HG02885 (cell line): ENCODE results near the gene BARD1.
A peak's percentile ranks its signal among the peaks of the same experiment; 100 is the strongest.
"Not testable (repeated sequence)": the region's sequence is repeated elsewhere in the genome, so short reads cannot be mapped to it uniquely, and the experiment has no call there.

Source experiments
- ATAC-seq: cut with Tn5 transposase; IDR thresholded peaks from one replicate; pipeline ENCODE4 v1.9.1; 2021; ENCODE audit warnings: mild to moderate bottlenecking; ENCODE audit not compliant: unreplicated experiment, poor library complexity

The BARD1 gene

DNA sequence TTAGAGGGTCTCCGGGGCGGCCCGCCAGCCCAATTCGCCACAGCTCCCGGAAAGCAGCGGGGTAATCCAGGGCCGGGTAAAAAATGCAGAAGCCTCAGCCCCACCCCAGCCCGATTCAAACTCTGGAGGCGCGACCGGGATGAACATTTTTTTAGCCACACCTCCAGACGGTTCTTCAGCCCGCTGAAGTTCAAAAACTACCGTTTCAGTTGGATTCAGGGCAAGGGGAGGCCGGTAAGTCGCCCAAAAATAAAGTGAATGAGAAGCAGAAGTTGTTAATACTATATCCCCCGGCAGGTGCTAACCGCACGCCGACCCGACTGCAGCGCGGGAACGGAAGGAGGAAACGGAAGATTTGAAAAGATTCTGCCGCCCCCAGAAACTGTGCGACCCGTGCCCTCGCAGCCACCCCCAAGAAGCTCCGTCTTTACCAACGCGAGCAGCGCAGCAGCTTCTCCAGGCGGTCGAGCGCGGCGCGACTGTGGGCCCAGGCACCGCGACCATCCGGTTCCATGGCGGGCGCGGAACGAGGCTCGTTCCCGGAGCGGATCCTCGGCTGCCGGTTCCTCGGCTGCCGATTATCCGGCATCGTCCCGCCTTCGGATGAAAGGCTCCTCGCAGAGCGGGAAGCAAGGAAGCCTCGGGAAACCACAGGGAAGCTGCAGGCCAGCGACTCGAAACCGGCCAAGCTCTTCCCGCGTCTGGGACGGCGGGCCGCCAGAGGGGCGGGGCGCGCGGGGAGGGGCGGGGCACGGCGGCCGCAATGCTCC, at the start of gene BARD1:
Gene BARD1, minus strand, starts transcription at position 703 of the 770 bp plus-strand sequence. Its CDS starts 114 bp downstream, at position 589.
- peak; percentile 24 for ATAC-seq

DNA sequence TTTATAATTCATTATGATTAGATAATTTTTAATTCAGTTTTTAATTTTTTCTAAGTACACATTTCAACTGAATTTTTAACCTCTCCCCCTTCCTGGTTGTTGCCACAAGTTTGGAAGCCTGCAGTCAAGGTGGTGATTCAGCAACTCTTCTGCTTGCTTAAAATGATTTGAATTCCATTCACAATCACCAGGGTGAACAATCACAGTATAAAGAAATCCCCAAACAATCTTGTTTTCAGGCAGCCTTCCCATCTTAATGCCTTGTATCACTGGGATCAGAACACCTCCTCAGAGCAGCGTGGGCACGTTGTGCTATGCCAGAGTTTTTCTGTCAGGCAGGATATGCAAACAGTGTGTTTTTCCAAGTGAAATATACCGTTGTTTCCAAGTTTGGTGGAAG, 46.7 kb upstream of the BARD1 start:
- no peak for ATAC-seq

DNA sequence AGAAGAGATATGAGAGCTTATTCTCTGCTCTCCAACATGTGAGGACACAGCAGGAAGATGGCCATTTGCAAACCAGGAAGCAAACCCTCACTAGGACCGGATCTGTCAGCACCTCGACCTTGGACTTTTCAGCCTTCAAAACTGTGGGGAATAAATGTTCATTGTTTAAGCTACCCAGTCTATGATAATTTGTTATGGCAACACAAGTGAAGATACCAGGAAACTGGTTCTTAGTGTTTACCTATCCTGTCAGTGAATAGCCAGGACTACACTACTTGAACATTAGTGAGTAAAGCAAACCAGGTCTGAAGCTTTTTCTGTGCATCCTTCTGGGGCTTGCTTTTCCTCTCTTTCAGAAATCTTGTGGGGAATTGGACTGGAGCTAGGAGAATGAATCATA, 44.4 kb upstream of the BARD1 start:
- ATAC-seq, result no peak

DNA sequence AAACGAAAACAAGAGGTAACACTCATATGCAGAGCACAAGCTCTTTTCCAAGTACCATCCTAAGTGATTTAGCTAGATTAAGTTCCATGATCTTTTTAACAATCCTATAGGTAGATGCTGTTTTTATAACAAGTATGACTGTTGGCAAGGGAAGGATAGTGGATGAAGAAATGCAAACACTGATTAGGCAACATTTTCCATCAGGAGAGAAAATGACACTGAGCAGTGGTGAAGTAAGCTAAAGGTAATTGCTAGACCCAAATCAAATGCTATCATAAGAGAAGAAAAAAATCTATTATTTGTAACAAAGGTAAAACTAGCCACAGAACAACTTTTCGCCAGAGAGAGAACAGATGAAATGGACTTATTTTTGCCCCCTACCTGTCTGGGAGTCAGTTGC, 34.3 kb upstream of the BARD1 start:
- no peak for ATAC-seq

DNA sequence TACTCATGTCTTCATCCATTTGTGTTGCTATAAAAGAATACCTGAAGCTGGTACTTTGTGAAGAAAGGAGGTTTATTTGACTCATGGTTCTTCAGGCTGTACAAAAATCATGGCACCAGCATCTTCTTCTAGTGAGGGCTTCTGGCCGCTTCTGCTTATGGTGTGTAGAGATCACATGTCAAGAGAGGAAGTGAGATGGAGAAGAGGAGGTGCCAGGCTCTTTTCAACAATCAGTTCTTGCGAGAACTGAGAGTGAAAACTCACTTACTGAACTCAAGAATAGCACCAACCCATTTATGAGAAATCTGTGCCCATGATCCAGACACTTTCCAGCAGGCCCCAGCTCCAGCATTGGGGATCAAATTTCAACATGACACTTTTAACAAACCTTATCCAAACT, 30.0 kb upstream of the BARD1 start:
- ATAC-seq, result peak; percentile 73

DNA sequence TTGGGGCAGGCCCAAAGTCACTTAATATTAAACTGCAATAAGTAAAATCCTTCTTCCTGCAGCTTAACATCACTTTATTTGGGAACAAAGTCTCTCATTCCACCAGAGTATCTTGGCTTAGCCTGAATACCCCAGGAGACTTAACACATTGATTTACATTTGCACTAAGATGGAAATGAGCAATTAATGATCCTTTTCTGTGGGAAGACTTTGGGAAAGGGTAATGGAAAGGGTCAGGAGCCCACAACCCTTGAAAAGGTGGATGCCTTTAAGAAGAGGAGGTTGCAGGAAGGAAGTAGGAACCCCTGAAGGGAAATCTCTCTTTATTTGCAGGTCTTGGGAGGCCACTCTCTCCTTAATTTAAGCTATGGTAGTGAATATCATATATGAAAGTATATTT, 28.0 kb upstream of the BARD1 start:
- no peak for ATAC-seq

DNA sequence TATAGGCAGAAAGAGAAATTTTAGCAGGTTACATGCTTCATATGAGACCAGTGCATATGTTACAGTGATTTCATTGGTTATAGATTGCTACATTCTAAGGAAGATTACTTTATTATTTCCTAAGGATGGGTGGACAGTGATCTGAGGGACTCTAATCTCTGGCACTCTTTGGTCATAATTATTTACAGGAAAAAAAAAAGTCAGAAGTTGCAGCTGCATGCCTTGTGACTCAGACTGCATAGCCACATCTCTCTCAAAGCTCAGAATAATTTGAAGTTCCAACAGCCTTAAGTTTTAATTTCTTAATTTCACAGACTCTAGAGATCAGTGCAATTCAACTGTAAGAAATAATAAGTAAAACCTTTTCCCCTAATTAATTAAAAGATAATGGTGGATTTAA, 27.1 kb upstream of the BARD1 start:
- no peak for ATAC-seq

DNA sequence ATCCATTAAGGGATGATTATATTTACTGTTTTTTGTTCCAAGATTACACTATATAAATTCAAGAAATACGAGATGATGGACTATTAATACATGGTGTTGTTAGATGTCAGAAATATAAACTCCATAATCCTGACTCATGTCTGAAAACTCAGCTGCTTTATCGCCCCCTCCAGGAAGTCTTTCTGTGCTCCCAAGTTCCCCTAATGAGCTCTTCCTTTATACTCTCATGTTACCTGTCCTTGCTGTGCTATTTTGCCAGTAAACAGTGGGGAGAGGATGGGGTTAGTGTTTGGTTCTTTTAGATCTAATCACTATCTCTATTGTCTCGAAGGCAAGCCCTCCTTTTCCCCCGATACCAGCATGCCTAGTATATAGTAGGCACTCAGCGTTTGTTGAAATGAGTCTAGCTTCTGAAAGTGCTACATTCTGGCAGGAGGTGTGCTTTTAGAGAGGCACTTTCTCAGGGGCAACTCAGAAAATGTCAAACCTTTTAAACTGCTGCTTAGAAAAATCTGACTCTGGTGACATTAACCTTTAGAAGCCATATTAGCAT, 21.4 kb upstream of the BARD1 start:
- no peak for ATAC-seq

DNA sequence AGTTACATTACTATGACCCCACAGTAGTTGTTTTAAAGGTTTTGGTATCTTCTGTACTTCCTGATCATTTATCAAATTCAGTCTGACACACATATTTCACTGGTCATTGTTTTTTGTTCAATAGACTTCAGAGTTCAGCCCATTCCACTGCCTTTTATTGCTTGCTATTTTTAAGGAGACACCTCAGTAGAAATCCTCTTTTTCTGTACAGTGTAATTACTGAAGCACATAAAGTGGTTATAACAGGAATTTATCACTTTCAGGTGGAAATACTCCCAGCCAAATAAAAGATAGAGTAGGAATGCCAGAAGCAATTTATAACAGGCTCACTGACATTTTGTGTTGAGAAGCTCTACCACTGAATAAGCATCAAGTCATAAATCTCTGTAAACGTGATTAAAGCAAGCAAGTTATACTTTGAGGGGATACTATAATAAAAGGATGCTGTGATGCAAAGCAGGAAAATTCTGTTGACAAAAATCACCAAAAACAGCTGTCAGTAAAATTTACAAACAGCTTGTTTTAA, 6.6 kb upstream of the BARD1 start:
- no peak for ATAC-seq

DNA sequence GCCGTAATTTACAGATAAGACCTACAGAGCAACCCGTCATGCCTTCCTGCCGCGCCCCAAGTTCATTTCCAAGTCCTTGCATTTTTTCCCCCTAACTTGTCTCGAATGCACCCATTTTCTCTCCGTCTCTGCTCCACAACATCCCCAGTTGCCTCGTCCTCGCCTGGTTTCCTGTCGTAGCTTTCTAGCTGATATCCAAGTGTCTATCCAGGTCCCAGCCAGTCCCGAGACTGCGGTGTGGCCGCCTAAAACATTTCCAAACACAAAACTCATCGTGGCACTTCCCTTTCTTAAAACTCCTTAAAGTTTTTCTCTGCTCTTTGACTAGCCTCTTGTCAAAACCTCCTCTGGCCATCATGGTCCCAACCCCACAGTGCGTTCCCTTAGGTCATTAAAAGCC, 1.2 kb upstream of the BARD1 start:
- ATAC-seq, result no peak

DNA sequence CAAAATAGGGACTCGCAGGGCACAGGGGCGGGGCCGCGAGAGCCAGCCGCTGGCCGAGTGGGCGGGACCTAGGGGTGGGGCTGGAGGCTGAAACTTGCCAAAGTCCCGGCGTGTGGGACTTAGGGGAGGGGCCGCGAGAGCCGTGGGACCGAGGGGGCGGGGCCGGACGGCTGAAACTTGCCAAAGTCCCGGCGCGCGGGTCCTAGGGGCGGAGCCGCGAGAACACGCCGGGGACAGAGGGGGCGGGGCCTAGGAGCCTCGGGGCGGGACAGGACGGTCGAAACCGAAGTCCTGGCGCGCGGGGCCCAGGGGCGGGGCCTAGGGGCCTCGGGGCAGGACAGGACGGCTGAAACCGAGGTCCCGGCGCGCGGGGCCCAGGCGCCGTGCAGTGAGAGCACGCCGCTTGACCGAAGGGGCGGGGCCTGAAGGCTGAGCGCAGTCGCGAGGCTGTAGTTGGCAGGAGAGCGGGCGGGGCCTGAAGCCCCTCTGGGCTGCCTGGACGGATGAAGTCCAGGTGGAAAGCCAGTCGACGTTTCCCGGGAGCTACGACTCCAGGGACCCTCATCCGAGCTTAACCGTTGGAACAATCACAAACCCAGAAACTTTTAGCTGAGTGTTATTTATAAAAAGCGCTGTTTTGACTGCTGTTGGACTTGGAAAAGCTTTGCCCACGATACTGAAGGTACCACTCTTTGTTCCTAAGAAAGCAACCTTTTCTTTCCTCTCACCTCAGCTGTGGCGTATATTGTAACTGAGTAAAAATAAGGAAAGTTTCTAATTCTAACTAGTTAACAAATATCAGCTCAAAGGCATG, 475 bp upstream of the BARD1 start:
- ATAC-seq, result peak; percentile 85

DNA sequence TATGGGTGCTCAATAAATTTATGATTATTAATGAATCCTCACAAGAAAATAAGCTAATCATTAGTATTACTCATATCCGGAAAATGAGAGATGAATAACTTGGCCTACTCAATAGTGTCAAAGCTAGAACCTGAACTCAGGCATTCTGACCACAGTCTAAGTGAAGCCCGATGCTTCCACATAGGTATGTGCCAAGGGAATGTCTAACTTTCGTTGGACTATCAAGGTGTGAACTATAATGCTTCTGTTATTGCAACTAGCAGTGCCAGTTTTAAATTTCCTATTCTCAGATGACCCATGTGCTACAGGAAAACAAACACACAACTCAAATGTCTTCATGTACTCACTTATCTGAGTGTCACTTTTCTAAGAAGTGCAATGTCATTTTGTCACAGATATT, 1.8 kb downstream of the BARD1 start:
- no peak for ATAC-seq

DNA sequence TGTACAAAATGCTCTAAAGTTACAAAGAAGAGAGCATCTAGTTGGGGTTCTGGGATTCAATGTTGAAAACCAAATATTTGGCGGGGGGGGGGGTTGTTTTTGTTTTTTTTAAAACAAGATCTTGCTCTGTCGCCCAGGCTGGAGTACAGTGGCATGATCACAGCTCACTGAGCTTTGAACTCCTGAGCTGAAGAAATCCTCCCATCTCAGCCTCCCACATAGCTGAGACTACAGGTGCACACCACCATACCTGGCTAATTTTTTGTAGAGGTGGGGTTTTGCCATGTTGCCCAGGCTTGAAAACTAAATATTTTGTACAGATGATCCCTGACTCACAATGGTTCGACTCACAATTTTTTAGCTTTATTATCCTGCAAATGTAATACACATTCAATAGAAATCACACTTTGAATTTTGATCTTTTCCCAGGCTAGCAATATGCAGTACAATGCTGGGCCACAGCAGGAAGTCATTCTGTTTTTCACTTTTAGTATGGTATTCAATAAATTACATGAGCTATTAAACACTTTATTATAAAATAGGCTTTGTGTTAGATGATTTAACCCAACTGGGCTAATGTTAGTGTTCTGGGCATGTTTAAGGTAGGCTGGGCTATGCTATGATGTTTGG, 7.6 kb downstream of the BARD1 start:
- ATAC-seq, result no peak

DNA sequence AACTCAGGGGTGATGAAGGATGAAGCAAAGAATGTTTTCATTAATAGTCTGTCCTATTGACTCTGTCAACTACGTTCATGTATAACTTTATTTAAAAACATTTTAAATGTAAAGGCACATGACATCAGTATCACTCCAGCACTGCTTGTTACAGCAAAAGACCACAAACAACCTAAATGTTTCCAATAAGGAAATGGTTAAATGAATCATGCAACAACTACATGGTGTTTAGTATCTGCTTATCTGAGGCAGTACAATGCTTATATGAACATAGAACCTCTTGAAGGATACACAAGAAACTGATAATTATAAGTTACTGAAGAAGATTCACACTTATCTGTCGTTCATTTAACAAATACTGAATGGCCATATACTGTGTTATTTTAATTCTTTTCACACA, 8.4 kb downstream of the BARD1 start:
- no peak for ATAC-seq

DNA sequence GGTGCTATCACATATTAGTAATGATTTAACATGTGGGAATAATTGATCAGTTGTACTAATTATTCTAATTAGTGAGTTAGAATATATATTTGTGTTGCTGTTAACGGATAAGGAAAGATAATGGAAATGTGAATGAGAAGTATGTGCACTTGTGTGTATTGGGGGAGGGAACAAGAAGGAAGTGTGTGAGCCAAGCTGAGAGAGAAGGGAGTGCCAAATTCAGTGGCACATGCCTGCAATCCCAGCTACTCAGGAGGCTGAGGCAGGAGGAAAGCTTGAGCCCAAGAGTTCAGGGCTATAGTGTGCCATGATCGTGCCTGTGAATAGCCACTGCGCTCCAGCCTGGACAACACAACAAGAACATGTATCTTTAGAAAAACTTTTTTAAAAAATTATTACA, 9.3 kb downstream of the BARD1 start:
- no peak for ATAC-seq

DNA sequence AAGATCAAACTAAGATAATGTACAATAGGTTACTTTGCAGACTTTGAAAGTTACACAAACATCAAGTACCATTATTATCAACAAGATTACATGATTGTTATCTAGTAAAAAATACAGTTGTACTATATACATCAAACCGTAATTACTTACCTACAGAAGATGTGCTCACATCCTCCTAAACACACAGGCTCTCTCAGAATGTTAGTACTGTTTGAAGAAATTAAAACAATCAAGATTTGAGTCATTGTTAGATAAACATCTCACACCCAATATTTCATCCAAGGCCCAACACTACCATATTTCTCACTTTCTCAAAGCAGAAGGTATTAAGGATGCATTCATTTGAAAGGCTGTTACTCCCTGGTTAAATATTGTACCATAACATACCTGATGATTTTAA, 12.6 kb downstream of the BARD1 start:
- no peak for ATAC-seq

DNA sequence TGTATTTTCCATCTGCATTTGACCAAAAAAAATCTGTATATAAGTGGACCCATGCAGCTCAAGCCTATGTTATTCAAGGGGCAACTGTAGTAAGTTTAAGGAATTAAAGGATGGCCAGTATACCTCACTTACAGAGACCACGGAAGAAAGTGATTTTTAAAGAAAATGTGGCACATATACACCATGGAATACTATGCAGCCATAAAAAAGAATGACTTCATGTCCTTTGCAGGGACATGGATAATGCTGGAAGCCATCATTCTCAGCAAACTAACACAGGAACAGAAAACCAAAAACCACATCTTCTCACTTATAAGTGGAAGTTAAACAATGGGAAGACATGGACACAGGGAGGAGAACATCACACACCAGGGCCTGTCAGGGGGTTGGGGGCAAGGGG, 26.3 kb downstream of the BARD1 start:
- ATAC-seq, result not testable (repeated sequence)

DNA sequence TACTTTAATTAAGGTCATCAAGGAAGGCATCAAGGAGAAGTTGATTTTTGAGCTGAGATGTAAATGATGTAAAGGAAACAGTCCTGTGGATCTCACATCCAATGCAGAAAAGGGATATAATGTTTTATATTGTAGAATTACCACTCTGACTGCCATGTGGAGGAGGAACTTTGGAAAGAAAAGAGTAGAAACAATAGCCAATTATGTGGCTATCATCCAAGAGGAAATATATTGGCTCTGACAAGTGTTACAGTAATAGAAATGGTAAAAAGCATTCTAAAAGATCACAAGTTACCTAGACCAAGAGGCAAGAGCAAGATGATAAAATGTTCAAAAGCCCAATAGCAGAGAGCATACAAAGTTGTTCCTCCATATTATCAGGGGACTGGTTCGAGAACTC, 26.8 kb downstream of the BARD1 start:
- no peak for ATAC-seq

DNA sequence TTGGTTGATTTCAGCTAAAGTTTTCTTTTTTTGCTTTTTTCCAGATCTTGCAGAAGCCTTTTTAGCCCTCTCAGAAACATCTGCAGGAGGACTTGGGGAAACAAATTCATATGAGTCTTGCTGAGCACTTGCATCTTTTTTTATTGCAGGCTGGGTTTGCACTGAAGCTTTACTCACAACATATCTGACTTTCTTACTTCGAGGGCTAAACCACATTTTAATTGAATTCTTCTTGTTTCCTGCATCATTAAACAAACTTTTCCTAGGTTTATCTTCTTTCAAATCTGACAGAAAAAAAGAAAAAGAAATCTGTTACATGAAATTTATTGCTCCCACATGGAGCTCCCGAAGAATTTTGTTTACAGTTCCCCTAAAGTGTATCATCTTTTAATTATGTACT, 28.3 kb downstream of the BARD1 start:
- ATAC-seq, result no peak

DNA sequence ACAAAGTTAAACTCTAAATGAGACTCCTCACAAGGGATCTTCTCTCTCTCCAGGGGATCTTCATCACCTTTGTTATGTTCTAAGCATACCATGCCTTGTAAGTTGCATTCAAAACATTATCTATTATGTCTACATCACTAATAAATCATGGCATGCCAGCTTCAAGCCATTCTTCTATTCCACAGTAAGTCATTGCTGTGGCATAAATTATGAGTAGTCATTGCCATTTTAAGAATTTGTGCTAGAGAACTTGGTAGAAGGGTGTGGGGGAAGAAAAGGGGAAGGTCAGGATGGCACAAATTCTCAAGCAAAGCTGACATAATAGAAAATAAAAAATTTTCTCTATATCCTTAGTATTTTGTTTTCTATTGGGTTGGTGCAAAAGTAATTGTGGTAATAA, 33.5 kb downstream of the BARD1 start:
- ATAC-seq, result no peak

DNA sequence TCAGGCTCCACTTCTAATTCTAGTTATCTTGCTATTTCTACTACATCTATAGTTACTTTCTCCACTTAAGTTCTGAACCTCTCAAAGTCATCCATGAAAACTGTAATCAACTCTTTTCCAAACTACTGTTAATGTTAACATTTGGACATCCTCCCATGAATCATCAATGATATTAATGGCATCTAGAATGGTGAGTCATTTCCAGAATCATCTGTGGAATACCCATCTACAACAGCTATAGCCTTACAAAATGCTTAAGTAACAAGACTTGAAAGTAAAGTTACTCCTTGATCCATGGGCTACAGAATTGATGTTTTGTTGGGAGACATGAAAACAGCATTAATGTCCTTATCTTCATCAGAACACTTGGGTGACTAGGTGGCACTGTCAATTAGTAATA, 35.4 kb downstream of the BARD1 start:
- no peak for ATAC-seq
